ENCODE results near the gene TUSC2.

Gene TUSC2, protein sequence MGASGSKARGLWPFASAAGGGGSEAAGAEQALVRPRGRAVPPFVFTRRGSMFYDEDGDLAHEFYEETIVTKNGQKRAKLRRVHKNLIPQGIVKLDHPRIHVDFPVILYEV

GRCh38 chr3:50327943-50328691 is at the start of gene TUSC2:
TUSC2 (minus strand) TSS chr3:50328223; CDS start chr3:50328099, 124 bp downstream.
- DNase-seq: peak; percentile 95

GRCh38 chr3:50375258-50375931 is 47.4 kb upstream of the TUSC2 start:
- no peak for DNase-seq

DNA sequence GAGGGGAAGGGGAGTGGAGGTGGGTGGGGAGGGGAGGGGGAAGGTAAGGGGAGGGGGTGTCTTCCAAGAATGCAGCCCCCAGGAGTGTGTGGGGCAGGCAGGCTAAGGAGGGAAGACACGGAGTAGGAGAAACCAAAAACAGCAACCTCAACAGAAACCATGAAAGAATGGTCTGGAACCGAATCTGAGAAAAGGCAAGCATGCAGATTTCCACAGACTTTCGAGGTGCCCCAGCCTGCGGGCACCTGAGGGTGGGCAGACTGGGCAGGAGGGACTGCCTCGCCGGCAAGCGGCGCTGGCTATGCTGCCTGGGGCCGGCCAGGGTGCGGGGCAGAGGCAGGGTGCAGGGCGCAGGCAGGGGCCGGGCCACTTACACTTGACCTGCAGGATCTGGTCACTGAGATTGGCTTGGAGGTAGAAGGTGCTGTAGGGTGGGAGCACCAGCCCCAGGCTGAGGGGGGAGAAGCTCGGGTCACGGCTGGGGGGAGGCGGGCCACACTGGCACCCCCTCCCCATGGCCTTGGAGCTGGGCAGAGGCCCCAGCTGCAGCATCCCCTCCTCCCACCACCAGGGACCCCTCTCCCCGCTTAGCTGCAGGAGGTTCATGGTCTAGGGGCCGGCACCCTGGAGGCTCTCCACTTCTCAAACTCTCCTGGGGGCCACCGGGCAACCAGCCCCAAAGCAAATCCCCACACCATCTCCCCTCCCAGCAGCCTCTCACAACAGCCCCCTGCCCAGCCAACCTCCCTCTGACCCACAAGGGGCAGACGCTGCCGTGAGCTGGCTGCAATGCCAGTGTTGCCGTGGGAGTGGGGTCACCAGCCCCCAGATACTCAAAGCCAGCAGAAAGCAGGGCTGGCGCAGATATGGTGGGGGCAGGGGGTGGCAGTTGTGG is 46.6 kb upstream of the TUSC2 start:
- DNase-seq: no peak

DNA sequence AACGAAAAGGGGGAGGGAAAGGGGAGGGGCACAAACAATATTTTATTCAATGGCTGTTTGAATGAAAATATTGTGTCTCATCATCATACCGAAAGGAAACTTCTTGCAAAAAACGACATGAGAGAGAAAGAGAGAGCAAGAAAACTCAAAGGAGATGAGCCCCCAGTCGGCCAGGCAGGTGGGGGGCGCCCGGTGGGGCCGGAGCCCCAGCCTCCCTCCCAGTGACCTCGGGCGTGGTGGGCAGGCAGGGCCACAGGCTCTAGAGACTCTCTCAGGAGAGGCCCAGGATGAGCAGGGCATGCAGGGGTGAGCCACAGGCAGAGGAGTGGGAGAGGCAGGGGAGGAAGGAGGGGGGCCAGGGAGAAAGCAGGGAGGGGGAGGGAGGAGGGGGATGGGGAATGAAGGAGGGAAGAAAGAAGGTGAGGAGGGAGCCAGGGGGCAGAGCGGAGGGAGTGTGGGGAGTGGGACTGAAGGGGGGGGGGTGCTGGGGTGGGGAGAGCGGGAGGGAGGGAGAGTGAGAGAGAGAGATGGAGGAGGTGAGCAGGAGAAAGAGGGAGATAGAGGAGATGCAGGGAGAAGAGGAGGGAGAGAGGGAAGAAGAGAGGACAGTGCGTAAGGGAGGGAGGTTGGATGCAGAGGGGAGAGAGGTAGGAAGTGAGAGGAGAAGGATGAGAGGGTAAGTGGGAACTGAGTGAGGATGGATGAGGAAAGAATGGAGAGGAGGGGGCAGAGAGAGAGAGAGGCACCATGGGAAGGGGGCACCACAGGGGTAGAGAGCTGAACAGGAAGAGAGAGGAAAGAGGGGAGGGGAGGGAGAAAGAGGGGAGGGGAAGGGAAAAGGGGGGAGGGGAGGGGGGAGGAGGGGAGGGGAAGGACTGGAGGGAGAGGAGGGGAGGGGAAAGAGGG is 45.4 kb upstream of the TUSC2 start:
- DNase-seq: no peak

- no peak for DNase-seq
These were observed 44.3 kb upstream of the TUSC2 start for GRCh38 chr3:50372349-50372748.

DNA sequence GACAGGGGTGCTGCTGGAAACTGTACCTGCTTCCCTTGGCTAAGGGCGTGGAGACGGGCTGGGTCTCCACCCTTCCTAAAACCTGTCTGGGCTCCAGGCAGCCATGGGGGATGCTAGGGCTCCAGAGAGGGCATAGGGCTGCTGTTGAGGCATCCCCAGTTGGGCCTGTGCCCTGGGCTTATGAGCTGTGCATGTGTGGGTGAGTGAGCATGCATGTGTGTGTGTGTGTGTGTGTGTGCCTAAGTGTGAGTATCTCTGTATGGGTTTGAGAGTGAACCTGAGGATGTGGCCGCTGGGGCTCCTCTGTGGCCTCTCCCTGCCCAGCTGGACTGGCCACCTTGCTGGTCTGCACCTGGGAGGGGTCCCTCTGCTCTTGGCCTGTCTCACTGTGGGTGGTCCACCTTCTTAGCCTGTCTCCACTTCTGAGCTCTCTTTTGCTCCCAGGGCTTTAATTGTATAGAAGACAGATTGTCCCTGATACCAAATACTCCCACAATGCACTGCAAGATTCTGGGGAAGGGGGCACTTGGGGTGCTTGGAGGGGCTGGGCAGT is 43.2 kb upstream of the TUSC2 start:
- no peak for DNase-seq

GRCh38 chr3:50370594-50370993 is 42.6 kb upstream of the TUSC2 start:
- DNase-seq: no peak

GRCh38 chr3:50369012-50369670 is 41.1 kb upstream of the TUSC2 start:
- DNase-seq: no peak

GRCh38 chr3:50365842-50366220 is 37.8 kb upstream of the TUSC2 start:
- no peak for DNase-seq

- peak; percentile 96 for DNase-seq
These were observed 37.2 kb upstream of the TUSC2 start for GRCh38 chr3:50365080-50365841.

DNA sequence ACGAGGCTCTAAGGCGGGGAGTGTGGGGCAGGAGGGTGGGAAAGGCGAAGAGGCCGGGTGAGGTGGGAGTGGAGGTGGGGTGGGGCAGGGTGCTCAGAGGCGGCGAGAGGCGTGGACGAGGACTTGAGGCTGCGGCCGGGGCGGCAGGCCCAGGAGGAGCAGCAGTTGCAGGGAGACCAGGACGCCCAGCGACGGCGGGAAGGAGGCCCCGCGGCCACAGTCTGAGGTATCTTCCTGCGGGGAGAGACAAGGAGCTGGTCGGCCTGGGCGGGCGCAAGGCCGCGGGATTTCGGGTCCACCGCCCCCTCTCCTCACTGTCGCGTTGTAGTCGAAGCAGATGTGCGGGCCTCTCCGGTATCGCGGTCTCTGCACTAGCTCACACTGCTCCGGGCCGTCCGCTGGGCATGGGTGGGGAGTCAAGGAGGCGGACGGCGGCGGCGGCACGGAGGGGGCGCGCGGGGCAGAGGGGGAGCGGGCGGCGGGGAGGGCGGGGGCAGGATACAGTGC is 36.6 kb upstream of the TUSC2 start:
- DNase-seq: no peak

DNA sequence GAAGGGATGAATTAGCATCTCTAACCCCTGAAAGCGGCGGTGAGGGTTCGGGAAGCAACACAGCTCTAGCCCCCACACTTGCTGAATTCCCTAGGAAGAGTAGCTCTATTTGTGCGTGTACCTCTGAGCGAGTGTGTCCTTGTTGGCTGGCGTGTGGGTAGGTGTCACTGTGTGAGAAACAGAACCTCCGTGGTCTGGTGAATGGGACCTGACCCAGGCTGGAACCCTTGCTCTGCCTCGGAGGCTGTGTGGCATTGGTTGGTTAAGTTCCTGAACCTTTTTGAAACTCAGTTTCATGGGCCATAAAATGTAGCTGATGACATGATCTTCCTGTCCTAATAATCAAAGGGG is 31.7 kb upstream of the TUSC2 start:
- no peak for DNase-seq

- DNase-seq: peak; percentile 91
These were observed 31.1 kb upstream of the TUSC2 start, which contains the start of gene TMEM115 for GRCh38 chr3:50358911-50359759. TMEM115 (minus strand) TSS chr3:50359521; CDS start chr3:50359063, 458 bp downstream.

GRCh38 chr3:50358355-50358910 is 30.4 kb upstream of the TUSC2 start:
- no peak for DNase-seq

DNA sequence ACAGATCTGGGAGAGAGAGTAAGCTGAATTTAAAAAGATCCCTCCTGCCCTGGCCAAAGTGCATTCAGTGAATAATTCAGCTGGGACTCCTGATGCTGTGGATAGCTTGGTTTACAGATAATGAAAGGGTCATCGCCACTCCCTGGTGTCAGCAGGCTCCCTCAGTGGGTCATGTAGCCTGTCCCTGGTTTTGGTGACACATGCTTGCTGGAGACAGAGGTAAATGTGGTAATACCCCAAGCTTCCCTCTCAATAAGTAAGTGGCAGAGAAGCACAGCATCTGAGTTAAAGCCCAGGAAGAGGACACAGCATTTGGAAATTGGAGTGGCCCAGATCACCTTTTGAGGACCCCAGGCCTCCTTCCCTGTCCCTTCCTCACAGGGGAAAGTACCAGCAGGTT is 29.5 kb upstream of the TUSC2 start:
- DNase-seq: no peak

DNA sequence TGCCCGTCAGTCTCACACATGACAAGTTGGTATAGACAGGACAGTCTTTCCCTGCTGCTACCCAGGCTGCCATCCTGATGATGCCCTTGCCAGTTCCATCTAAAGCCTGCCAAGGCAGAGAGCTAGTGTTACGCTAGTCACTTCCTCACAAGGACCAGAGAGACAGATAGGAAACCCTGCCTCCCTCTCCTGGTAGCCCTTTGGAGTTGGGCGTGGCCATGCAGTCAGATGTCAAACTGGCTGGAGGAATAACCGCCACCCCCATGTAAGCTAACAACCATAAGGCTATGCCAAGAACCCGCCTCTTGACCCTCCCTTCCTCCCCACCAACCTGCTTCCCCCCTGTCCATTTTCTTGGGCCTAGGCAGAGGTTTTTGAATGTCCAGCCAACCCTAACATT is 28.5 kb upstream of the TUSC2 start:
- no peak for DNase-seq

DNA sequence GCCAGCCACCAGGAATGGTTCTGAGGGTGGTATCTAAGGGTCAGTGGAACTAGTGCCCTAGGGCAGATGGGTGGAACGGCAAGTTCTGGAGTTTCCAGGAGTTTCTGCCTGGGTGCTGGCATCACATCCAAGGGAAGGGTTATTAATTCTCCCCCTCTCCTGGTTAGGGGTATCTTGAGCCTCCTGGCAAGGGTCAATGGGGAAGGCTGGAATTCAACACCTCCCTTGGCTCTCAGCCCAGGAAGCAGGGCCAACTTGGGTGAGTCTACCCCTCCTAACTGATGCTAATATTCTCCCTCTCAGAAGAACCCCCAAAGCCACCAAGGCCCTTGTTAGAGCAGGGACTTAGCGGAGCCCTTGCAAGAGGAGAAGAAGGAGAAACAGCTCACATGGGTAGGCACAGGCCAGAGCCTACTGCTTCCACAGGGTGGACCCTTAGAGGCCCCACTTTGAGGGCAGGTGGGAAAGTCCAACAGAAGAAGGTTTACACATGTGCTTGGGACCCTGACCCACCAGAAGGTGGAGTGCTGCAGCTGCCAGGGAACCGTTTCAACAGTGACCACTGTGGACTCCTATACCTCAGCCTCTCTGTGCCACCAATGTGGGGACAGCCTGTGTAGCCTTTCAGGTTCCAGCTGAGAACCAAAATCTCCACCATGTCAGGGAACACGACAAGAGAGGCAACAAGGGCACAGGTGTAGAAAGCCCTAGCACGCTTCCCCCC is 28.0 kb upstream of the TUSC2 start:
- DNase-seq: no peak

DNA sequence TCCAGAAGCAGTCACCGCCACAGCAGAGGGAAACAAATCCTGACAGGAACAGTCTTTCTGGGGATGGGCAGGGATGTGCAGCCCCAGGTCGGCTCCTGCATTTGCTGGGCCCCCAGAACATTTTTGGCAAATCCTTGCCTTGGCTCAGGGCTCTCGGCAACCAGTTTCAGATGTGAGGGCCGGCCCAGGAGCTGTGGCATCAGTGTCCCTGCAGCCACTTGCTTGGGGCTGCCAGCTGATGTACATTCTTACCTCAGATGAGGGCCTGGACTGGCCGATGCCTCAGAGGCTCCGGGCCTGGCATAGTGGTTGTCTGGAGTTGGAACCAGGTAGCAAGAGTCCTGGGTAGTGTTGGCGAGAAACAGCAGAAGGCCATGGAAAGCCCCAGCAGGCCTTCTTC is 26.8 kb upstream of the TUSC2 start:
- DNase-seq: no peak

All from stimulated activated CD4-positive, alpha-beta T cell treated with anti-CD3 and anti-CD28 coated beads, Interleukin-4, amount 100 ng/mL, for 1 hour (primary cell).